Measurements from ENCODE around the gene VPS39. TPM values are rescaled to one million over a fixed set of nuclear protein-coding genes. Genes with fewer than 3 reads are reported as not detected.

The VPS39 gene
- total RNA-seq, 1 donor from 2014 or later: 76.8 TPM

GRCh38 chr15:42135351-42135750 is 72.8 kb downstream of the VPS39 start:
- Mint-ChIP-seq H3K36me3 (no peaks in the 10 kb centered on the region), H3K4me3 (no peak overlapping the region), H3K9me3 (no peaks in the 10 kb centered on the region), H3K27me3 (peaks cover 21% of the 10 kb centered on the region), H3K27ac (no peak overlapping the region), H3K4me1 (ENCODE audit: unreplicated experiment) (peaks cover 12% of the 10 kb centered on the region)
- no peak for DNase-seq (ENCODE audit: extremely low spot score, unreplicated experiment)
- TF ChIP-seq CTCF (conservative IDR thresholded peaks at IDR 0.05): no peak

GRCh38 chr15:42134617-42135245 is 73.4 kb downstream of the VPS39 start:
- H3K9me3 Mint-ChIP-seq: no peaks in the 10 kb centered on the region
- H3K4me1 Mint-ChIP-seq (ENCODE audit: unreplicated experiment): peaks cover 12% of the 10 kb centered on the region
- peak; percentile 31 for DNase-seq (ENCODE audit: extremely low spot score, unreplicated experiment)
- TF ChIP-seq CTCF (conservative IDR thresholded peaks at IDR 0.05): no peak
- no peak overlapping the region for H3K4me3 Mint-ChIP-seq
- H3K27me3 Mint-ChIP-seq: peaks cover 22% of the 10 kb centered on the region
- H3K27ac Mint-ChIP-seq: no peak overlapping the region
- H3K36me3 Mint-ChIP-seq: no peaks in the 10 kb centered on the region

GRCh38 chr15:42133886-42134502 is 74.1 kb downstream of the VPS39 start:
- H3K4me3 Mint-ChIP-seq: no peak overlapping the region
- no peaks in the 10 kb centered on the region for H3K9me3 Mint-ChIP-seq
- no peak overlapping the region for H3K27ac Mint-ChIP-seq
- no peaks in the 10 kb centered on the region for H3K36me3 Mint-ChIP-seq
- DNase-seq (ENCODE audit: extremely low spot score, unreplicated experiment): no peak
- H3K4me1 Mint-ChIP-seq (ENCODE audit: unreplicated experiment): peaks cover 12% of the 10 kb centered on the region
- peak; percentile 67 for TF ChIP-seq CTCF (conservative IDR thresholded peaks at IDR 0.05)
- peaks cover 23% of the 10 kb centered on the region for H3K27me3 Mint-ChIP-seq

- Mint-ChIP-seq H3K27ac (no peak overlapping the region), H3K9me3 (no peaks in the 10 kb centered on the region), H3K4me1 (ENCODE audit: unreplicated experiment) (peaks cover 12% of the 10 kb centered on the region), H3K27me3 (peaks cover 22% of the 10 kb centered on the region), H3K4me3 (no peak overlapping the region), H3K36me3 (no peaks in the 10 kb centered on the region)
- no peak for DNase-seq (ENCODE audit: extremely low spot score, unreplicated experiment)
- no peak for TF ChIP-seq CTCF (conservative IDR thresholded peaks at IDR 0.05)
These were observed 74.7 kb downstream of the VPS39 start for GRCh38 chr15:42133356-42133755.

GRCh38 chr15:42131826-42132806 is 76.0 kb downstream of the VPS39 start:
- Mint-ChIP-seq H3K4me3 (no peak overlapping the region), H3K36me3 (no peaks in the 10 kb centered on the region), H3K9me3 (no peaks in the 10 kb centered on the region), H3K4me1 (ENCODE audit: unreplicated experiment) (peaks cover 7% of the 10 kb centered on the region), H3K27me3 (peaks cover 18% of the 10 kb centered on the region), H3K27ac (peak overlapping the region; percentile 16)
- TF ChIP-seq CTCF (conservative IDR thresholded peaks at IDR 0.05): no peak
- DNase-seq (ENCODE audit: extremely low spot score, unreplicated experiment): no peak
